GM21619 (cell line): Measurements from ENCODE around the gene ICE1.

Source experiments
- ATAC-seq: cut with Tn5 transposase; IDR thresholded peaks from one replicate; pipeline ENCODE4 v1.9.1; 2021; ENCODE audit not compliant: unreplicated experiment

The ICE1 gene

GRCh38 chr5:5532306-5533076, 110.0 kb downstream of the ICE1 start:
- ATAC-seq: no peak

- ATAC-seq: no peak
Observed at GRCh38 chr5:5533927-5534326, 111.5 kb downstream of the ICE1 start.

GRCh38 chr5:5534333-5534732, 111.9 kb downstream of the ICE1 start:
- no peak for ATAC-seq

GRCh38 chr5:5536871-5537270, 114.4 kb downstream of the ICE1 start:
- ATAC-seq: no peak

DNA sequence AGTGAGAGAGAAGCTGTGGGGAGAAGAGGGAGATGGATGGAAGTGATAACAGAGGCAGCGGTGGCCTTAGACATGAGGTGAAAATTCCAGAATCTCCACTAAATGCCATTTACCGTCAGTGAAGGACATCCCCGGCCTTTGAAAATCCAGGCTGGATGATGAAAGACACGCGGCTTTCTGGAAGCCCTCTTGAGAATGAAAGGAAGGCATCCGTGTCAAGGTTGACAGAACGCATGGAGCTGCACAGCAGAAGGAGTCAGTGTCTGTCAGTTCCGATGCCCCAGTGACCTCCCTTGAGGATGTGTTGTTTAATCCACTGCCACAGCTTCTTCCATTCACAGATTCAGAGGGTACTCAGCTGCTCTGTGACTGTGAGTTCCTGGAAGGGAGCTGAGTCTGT, 114.9 kb downstream of the ICE1 start:
- no peak for ATAC-seq

GRCh38 chr5:5539590-5539989, 117.1 kb downstream of the ICE1 start:
- no peak for ATAC-seq
